B cell (primary cell): Measurements from ENCODE around the gene EXOSC6. TPM values are rescaled to one million over a fixed set of nuclear protein-coding genes. Genes with fewer than 3 reads are reported as not detected.
"Not testable (repeated sequence)": the region's sequence is repeated elsewhere in the genome, so short reads cannot be mapped to it uniquely, and the experiment has no call there.

Experiments used
- ATAC-seq: fragments of 200-7000 bp; cut with Tn5 transposase; one replicate; pipeline ENCODE4 v1.10.0; 2021; ENCODE audit warnings: low read depth, mild to moderate bottlenecking, moderate number of reproducible peaks, moderate library complexity
- CTCF ChIA-PET: fragments of 350-600 bp; sonication (Branson Sonifier 250); formaldehyde crosslinking; loops from one replicate; lab custom pipeline; 2021; ENCODE audit warnings: antibody characterized with exemption, inconsistent platforms; lab: Charles Lee
- POLR2A ChIA-PET: fragments of 350-600 bp; sonication (Branson Sonifier 250); formaldehyde crosslinking; loops from one replicate; lab custom pipeline; 2021; ENCODE audit warnings: antibody characterized with exemption; lab: Charles Lee
- DNase-seq: peaks from one replicate; pipeline ENCODE4 v3.0.0; 2013
- H2AFZ ChIP-seq: 2 replicates; pipeline ENCODE4 v1.6.1; 2012; ENCODE audit warnings: mild to moderate bottlenecking, low read depth, low read length; ENCODE audit not compliant: insufficient read depth, poor library complexity, severe bottlenecking
- H3K27ac ChIP-seq, 2 donors: 1 replicate in 1 of 2; 2 replicates in 1 of 2; pipeline ENCODE4 v1.5.1; 2012 to 2013; ENCODE audit warnings: low read length in 2 of 2, mild to moderate bottlenecking in 2 of 2, moderate library complexity in 1 of 2
- H3K27me3 ChIP-seq, 4 experiments: fragments of 200-600 bp in 1 of 4; sonication (generic) in 1 of 4; replicated peaks in 1 of 4; 1 replicate in 2 of 4; 2 replicates in 2 of 4; pipeline versions ENCODE4 v1.6.1 to v1.7.0; 2013 to 2016; ENCODE audit warnings: low read length in 3 of 4, mild to moderate bottlenecking in 2 of 4, mixed read lengths in 1 of 4, moderate library complexity in 1 of 4; ENCODE audit not compliant: insufficient read depth in 4 of 4, control insufficient read depth in 3 of 4; ENCODE audit errors: control extremely low read depth in 1 of 4
- H3K36me3 ChIP-seq, 2 experiments: replicated peaks in 1 of 2; 1 replicate in 1 of 2; 2 replicates in 1 of 2; pipeline versions ENCODE4 v1.6.1 to v1.7.1; 2013; ENCODE audit warnings: low read length in 1 of 2; ENCODE audit not compliant: insufficient read depth in 2 of 2, control insufficient read depth in 1 of 2; ENCODE audit errors: control extremely low read depth in 1 of 2, extremely low read depth in 1 of 2
- H3K4me1 ChIP-seq, 2 donors: fragments of 200-600 bp in 1 of 2; sonication (generic) in 1 of 2; 1 replicate in 1 of 2; 2 replicates in 1 of 2; pipeline versions ENCODE4 v1.5.1 to v1.6.1; 2013 to 2017; ENCODE audit warnings: low read length in 2 of 2; ENCODE audit not compliant: control insufficient read depth in 2 of 2, insufficient read depth in 2 of 2
- H3K4me2 ChIP-seq: replicated peaks from 2 replicates; pipeline ENCODE3; 2012; ENCODE audit warnings: mild to moderate bottlenecking, low read depth, low read length; ENCODE audit not compliant: poor library complexity, severe bottlenecking
- H3K4me3 ChIP-seq, 5 experiments: fragments of 200-600 bp in 1 of 5; sonication (generic) in 1 of 5; 1 replicate in 3 of 5; 2 replicates in 2 of 5; pipeline versions ENCODE4 v1.5.1 to v1.7.0; 2011 to 2016; ENCODE audit warnings: low read length in 4 of 5, mild to moderate bottlenecking in 4 of 5, low read depth in 2 of 5, control low read depth in 1 of 5, moderate library complexity in 1 of 5; ENCODE audit not compliant: insufficient read depth in 1 of 5; ENCODE audit errors: control extremely low read depth in 1 of 5, extremely low read depth in 1 of 5
- H3K79me2 ChIP-seq: fragments of 200-600 bp; sonication (generic); one replicate; pipeline ENCODE4 v1.6.0; 2016; ENCODE audit warnings: low read length; ENCODE audit not compliant: control insufficient read depth, insufficient read depth
- H3K9ac ChIP-seq: fragments of 200-600 bp; sonication (generic); 2 replicates; pipeline ENCODE4 v1.6.1; 2017; ENCODE audit warnings: mild to moderate bottlenecking, low read length, moderate library complexity
- H3K9me3 ChIP-seq, 3 donors: one replicate each; pipeline versions ENCODE4 v1.6.1 to v1.7.1; 2013; ENCODE audit warnings: low read length in 2 of 3; ENCODE audit not compliant: control insufficient read depth in 2 of 3, insufficient read depth in 1 of 3; ENCODE audit errors: control extremely low read depth in 1 of 3
- H4K20me1 ChIP-seq: 2 replicates; pipeline ENCODE4 v1.6.0; 2012; ENCODE audit warnings: mild to moderate bottlenecking, low read length; ENCODE audit not compliant: insufficient read depth, control insufficient read depth, poor library complexity, severe bottlenecking
- H3K27ac Mint-ChIP-seq: one replicate; pipeline ENCODE4 v1.8.0; 2021; ENCODE audit warnings: mixed read lengths
- H3K27me3 Mint-ChIP-seq: one replicate; pipeline ENCODE4 v1.8.0; 2021; ENCODE audit warnings: mixed read lengths
- H3K4me1 Mint-ChIP-seq: one replicate; pipeline ENCODE4 v1.8.0; 2021; ENCODE audit warnings: mixed read lengths
- H3K4me3 Mint-ChIP-seq: one replicate; pipeline ENCODE4 v1.8.0; 2021; ENCODE audit warnings: mixed read lengths
- H3K9me3 Mint-ChIP-seq: one replicate; pipeline ENCODE4 v1.8.0; 2022; ENCODE audit warnings: mixed read lengths; ENCODE audit not compliant: insufficient read depth
- CTCF ChIP-seq: fragments of 200-600 bp; IDR thresholded peaks from one replicate; pipeline ENCODE4 v1.8.0; 2022; ENCODE audit warnings: antibody characterized with exemption, mild to moderate bottlenecking
- EZH2 ChIP-seq: IDR thresholded peaks from 2 replicates; pipeline ENCODE4 v1.6.1; 2012; ENCODE audit warnings: borderline replicate concordance, low read depth, mild to moderate bottlenecking, moderate library complexity, low read length; ENCODE audit not compliant: insufficient read depth, poor library complexity, severe bottlenecking
- WGBS: methylation state at CpG from one replicate; pipeline ENCODE4 v1.1.5; 2013; ENCODE audit warnings: missing lambda C conversion rate; ENCODE audit not compliant: insufficient coverage; 5-methylcytosine and 5-hydroxymethylcytosine counted together
- intact Hi-C: fragments of 100-400 bp; cut with micrococcal nuclease; formaldehyde crosslinking; loops from one replicate; pipeline ENCODE4 v1.10.0; 2022
- polyA plus RNA-seq: library from polyadenylated mRNA; depleted of rRNA; stranded (reverse); fragments of >200 nt; gene quantifications from 2 replicates; pipeline ENCODE4 v1.2.3, GENCODE V29; 2012
- total RNA-seq, 2 donors: library from RNA; stranded (reverse); fragments of 120-200 nt in 1 of 2; gene quantifications; 1 replicate in 1 of 2; 2 replicates in 1 of 2; pipeline versions ENCODE4 v1.2.3 to v1.2.4, GENCODE V29; 2013 to 2022

EXOSC6 gene
- total and polyA plus RNA-seq, 2 donors (not counting 1 experiment from before 2014, with no cell fraction given) = 13.0 to 42.3 TPM

GRCh38 chr16:70252355-70252988, 732 bp upstream of the EXOSC6 start:
- Mint-ChIP-seq H3K9me3 (no peaks in the 10 kb centered on the region), H3K27me3 (no peaks in the 10 kb centered on the region), H3K27ac (peak overlapping the region; percentile 98), H3K4me3 (peak overlapping the region; percentile 47), H3K4me1 (peaks cover 13% of the 10 kb centered on the region)
- intact Hi-C loops = loop anchor here (2.0 to 5.0 kb wide), 3 partner anchors 36 to 914 kb away; partner anchors contain the start of genes AARS1, COG8, FCSK and NIP7
- H3K27ac ChIP-seq = no peak overlapping the region
- CTCF ChIA-PET = interaction anchor here (0.6 to 1.8 kb wide), 10 partner anchors 10 to 273 kb away, joined by 3 to 6 read pairs (median 3); partner anchors contain the start of gene AARS1
- H4K20me1 ChIP-seq = peaks cover 6% of the 10 kb centered on the region
- no peaks in the 10 kb centered on the region for H3K27me3 ChIP-seq
- H3K4me3 ChIP-seq = no peak overlapping the region
- POLR2A ChIA-PET = no interaction called here
- peak; percentile 29 for DNase-seq
- TF ChIP-seq EZH2 = no peak
- peaks cover 0 to 24% of the 10 kb centered on the region in 2 donors for H3K4me1 ChIP-seq
- no peak for ATAC-seq
- H2AFZ ChIP-seq = peak overlapping the region; percentile 84
- peak overlapping the region; percentile 94 for H3K4me2 ChIP-seq
- WGBS = 97% methylated on average over 19 of the region's 21 CpGs
- H3K79me2 ChIP-seq = peaks cover 11% of the 10 kb centered on the region
- peaks cover 0 to 8% (median 0%) of the 10 kb centered on the region in 3 donors for H3K9me3 ChIP-seq
- H3K9ac ChIP-seq = no peak overlapping the region
- peaks cover 0 to 35% of the 10 kb centered on the region in 2 experiments for H3K36me3 ChIP-seq

DNA sequence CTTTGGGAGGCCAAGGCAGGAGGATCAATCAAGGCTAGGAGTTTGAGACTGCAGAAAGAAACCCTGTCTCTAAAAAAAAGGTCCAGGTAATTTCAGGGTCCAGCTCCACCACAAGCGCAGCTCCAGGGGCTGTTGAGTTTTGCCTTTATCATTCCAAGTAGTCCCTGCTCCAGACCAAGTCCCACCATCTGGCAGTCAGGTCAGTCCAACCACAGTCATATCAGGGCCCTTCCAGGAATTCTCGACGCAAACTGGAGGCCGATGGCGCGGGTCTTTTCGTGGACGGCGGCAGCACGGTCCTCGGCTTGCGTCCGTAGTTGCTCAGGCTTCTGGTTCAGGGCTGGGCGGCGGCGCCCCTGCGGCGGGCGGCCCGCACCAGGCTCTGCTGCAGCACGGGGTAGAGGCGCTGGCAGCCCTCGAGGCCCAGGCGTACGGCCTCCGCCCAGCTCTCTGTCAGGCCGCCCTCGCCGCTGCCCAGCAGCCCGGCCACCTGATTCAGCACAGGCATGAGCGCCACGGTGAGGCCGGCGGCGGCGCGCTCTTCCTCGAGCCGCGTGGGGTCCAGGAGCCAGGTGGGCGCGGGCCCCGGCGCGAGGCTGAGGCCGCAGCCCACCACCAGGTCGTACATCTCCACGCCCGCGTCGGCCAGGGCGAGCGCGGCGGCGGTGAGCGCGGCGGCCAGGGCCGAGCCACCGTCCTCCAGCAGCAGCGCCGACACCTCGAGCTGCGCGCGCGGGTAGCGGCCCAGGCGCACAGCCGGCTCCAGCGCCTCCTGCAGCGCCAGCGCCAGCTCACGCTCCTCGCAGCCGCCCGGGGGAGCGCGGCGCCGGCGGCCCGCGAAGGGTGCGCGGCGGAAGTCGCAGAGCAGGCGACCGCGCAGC, 752 bp downstream of the EXOSC6 start:
- H2AFZ ChIP-seq = peak overlapping the region; percentile 84
- H3K27me3 ChIP-seq = no peaks in the 10 kb centered on the region
- Mint-ChIP-seq H3K4me3 (peak overlapping the region; percentile 90), H3K9me3 (no peaks in the 10 kb centered on the region), H3K27me3 (no peaks in the 10 kb centered on the region), H3K27ac (peak overlapping the region; percentile 86), H3K4me1 (peaks cover 15% of the 10 kb centered on the region)
- no peak for TF ChIP-seq CTCF
- no peak for TF ChIP-seq EZH2
- H3K79me2 ChIP-seq = peaks cover 14% of the 10 kb centered on the region
- peak overlapping the region; percentile 94 for H3K4me2 ChIP-seq
- intact Hi-C loops = loop anchor here (1.0 to 5.0 kb wide), 3 partner anchors 95 to 272 kb away; partner anchors contain the start of genes COG4, DDX19A, FCSK and SF3B3
- POLR2A ChIA-PET = interaction anchor here (1.2 kb wide), 1 partner anchor 96 kb away, joined by 4 read pairs; the partner anchor contains the start of gene DDX19A
- H3K9me3 ChIP-seq = peaks cover 0 to 8% (median 0%) of the 10 kb centered on the region in 3 donors
- DNase-seq = no peak
- peak overlapping the region in 1 of 2 donors; percentile 78 for H3K27ac ChIP-seq
- H4K20me1 ChIP-seq = peaks cover 6% of the 10 kb centered on the region
- CTCF ChIA-PET = interaction anchor here (0.7 to 1.8 kb wide), 5 partner anchors 17 to 130 kb away, joined by 3 to 4 read pairs (median 4); partner anchors contain the start of gene AARS1
- peak overlapping the region; percentile 78 for H3K9ac ChIP-seq
- peaks cover 0 to 28% of the 10 kb centered on the region in 2 experiments for H3K36me3 ChIP-seq
- WGBS = 2% methylated on average over 92 of the region's 92 CpGs
- H3K4me3 ChIP-seq = peak overlapping the region; percentile 19 to 76 (median 65)
- peak; percentile 5 for ATAC-seq
- peaks cover 0 to 24% of the 10 kb centered on the region in 2 donors for H3K4me1 ChIP-seq

GRCh38 chr16:70249697-70250096, 2.0 kb downstream of the EXOSC6 start:
- H2AFZ ChIP-seq, H3K4me3 ChIP-seq, DNase-seq, H3K9ac ChIP-seq, H3K27me3 Mint-ChIP-seq, H3K27ac ChIP-seq, H4K20me1 ChIP-seq, H3K9me3 Mint-ChIP-seq, POLR2A ChIA-PET, H3K27me3 ChIP-seq, H3K4me2 ChIP-seq, ATAC-seq, H3K9me3 ChIP-seq: not testable (repeated sequence)
- H3K4me3 Mint-ChIP-seq = peak overlapping the region; percentile 59
- Histone ChIP-seq H3K36me3 (peaks cover 0 to 21% of the 10 kb centered on the region in 2 experiments), H3K79me2 (peaks cover 14% of the 10 kb centered on the region), H3K4me1 (peaks cover 0 to 24% of the 10 kb centered on the region in 2 donors)
- H3K4me1 Mint-ChIP-seq = peaks cover 15% of the 10 kb centered on the region
- WGBS = no CpG with 5 or more reads among the region's 4 CpGs
- intact Hi-C loops = loop anchor here (5.0 kb wide), 1 partner anchor 203 kb away; the partner anchor contains the start of gene FCSK
- CTCF ChIA-PET = interaction anchor here (0.6 to 0.7 kb wide), 2 partner anchors 17 to 266 kb away, joined by 3 read pairs; no protein-coding TSS in a partner anchor
- H3K27ac Mint-ChIP-seq = peak overlapping the region; percentile 26
